CD14-positive monocyte (primary cell): ENCODE results near the gene PATJ. TPM values are rescaled to one million over a fixed set of nuclear protein-coding genes. Genes with fewer than 3 reads are reported as not detected.

ENCODE experiments used
- DNase-seq, 3 donors: peaks; one replicate each; pipeline ENCODE4 v3.0.0-alpha.2; 2011 to 2022
- H2AFZ ChIP-seq: 2 replicates; pipeline ENCODE4 v1.6.0; 2012; ENCODE audit warnings: mild to moderate bottlenecking, low read depth, low read length, inconsistent platforms; ENCODE audit not compliant: insufficient read depth, poor library complexity, severe bottlenecking
- H3K27ac ChIP-seq, 2 donors: 1 replicate in 1 of 2; 2 replicates in 1 of 2; pipeline ENCODE4 v1.5.1; 2012 to 2013; ENCODE audit warnings: low read length in 2 of 2, control low read depth in 1 of 2, inconsistent platforms in 1 of 2, low read depth in 1 of 2, mild to moderate bottlenecking in 1 of 2
- H3K27me3 ChIP-seq, 2 donors: one replicate each; pipeline versions ENCODE4 v1.6.0 to v1.6.1; 2011 to 2013; ENCODE audit warnings: low read length in 2 of 2; ENCODE audit not compliant: control insufficient read depth in 2 of 2, insufficient read depth in 2 of 2
- H3K36me3 ChIP-seq, 2 donors: replicated peaks in 1 of 2; 1 replicate in 1 of 2; 2 replicates in 1 of 2; pipeline versions ENCODE4 v1.5.1 to v1.6.1; 2012 to 2013; ENCODE audit warnings: low read length in 2 of 2, control low read depth in 1 of 2, inconsistent platforms in 1 of 2, mild to moderate bottlenecking in 1 of 2; ENCODE audit not compliant: insufficient read depth in 2 of 2, control insufficient read depth in 1 of 2
- H3K4me1 ChIP-seq, 2 donors: 1 replicate in 1 of 2; 2 replicates in 1 of 2; pipeline versions ENCODE4 v1.5.1 to v1.6.1; 2012 to 2013; ENCODE audit warnings: low read length in 2 of 2, control low read depth in 1 of 2, inconsistent platforms in 1 of 2, mild to moderate bottlenecking in 1 of 2, moderate library complexity in 1 of 2; ENCODE audit not compliant: insufficient read depth in 2 of 2, control insufficient read depth in 1 of 2
- H3K4me2 ChIP-seq: replicated peaks from 2 replicates; pipeline ENCODE3; 2012; ENCODE audit warnings: low read length, moderate library complexity, mild to moderate bottlenecking; ENCODE audit not compliant: poor library complexity, severe bottlenecking; ENCODE audit errors: extremely low read depth
- H3K4me3 ChIP-seq, 3 experiments: fragments of 200-600 bp in 1 of 3; sonication (generic) in 1 of 3; replicated peaks in 1 of 3; 1 replicate in 2 of 3; 2 replicates in 1 of 3; pipeline ENCODE4 v1.5.1; 2011 to 2013; ENCODE audit warnings: low read length in 3 of 3, mild to moderate bottlenecking in 3 of 3, control low read depth in 2 of 3, low read depth in 2 of 3, inconsistent platforms in 1 of 3, moderate library complexity in 1 of 3
- H3K79me2 ChIP-seq: 2 replicates; pipeline ENCODE4 v1.6.0; 2012; ENCODE audit warnings: mild to moderate bottlenecking, control low read depth, inconsistent platforms, low read length, moderate library complexity; ENCODE audit not compliant: insufficient read depth
- H3K9ac ChIP-seq: 2 replicates; pipeline ENCODE4 v1.6.0; 2017; ENCODE audit warnings: low read length, mild to moderate bottlenecking; ENCODE audit not compliant: insufficient read depth, poor library complexity, severe bottlenecking
- H3K9me3 ChIP-seq, 2 donors: replicated peaks in 1 of 2; 1 replicate in 1 of 2; 2 replicates in 1 of 2; pipeline versions ENCODE4 v1.5.1 to v1.6.1; 2012 to 2013; ENCODE audit warnings: low read length in 2 of 2, control low read depth in 1 of 2; ENCODE audit not compliant: control insufficient read depth in 1 of 2, insufficient read depth in 1 of 2
- H4K20me1 ChIP-seq: 2 replicates; pipeline ENCODE4 v1.6.0; 2012; ENCODE audit warnings: mild to moderate bottlenecking, low read length, control low read depth, moderate library complexity; ENCODE audit not compliant: insufficient read depth
- H3K27ac Mint-ChIP-seq, 7 donors: one replicate each; pipeline ENCODE4 v1.8.0; 2020; ENCODE audit warnings: mild to moderate bottlenecking in 7 of 7, mixed read lengths in 7 of 7, moderate library complexity in 6 of 7, inconsistent platforms in 2 of 7
- H3K27me3 Mint-ChIP-seq, 3 donors: one replicate each; pipeline ENCODE4 v1.8.0; 2021 to 2022; ENCODE audit warnings: low read depth in 3 of 3, mild to moderate bottlenecking in 3 of 3, mixed read lengths in 3 of 3, moderate library complexity in 3 of 3, inconsistent platforms in 1 of 3
- H3K36me3 Mint-ChIP-seq, 2 donors: one replicate each; pipeline ENCODE4 v1.8.0; 2020; ENCODE audit warnings: mixed read lengths in 2 of 2, inconsistent platforms in 1 of 2, mild to moderate bottlenecking in 1 of 2
- H3K4me1 Mint-ChIP-seq: one replicate; pipeline ENCODE4 v1.8.0; 2020; ENCODE audit warnings: mild to moderate bottlenecking, mixed read lengths
- H3K4me3 Mint-ChIP-seq, 2 donors: one replicate each; pipeline ENCODE4 v1.8.0; 2020; ENCODE audit warnings: mild to moderate bottlenecking in 2 of 2, mixed read lengths in 2 of 2, moderate library complexity in 1 of 2
- H3K9me3 Mint-ChIP-seq, 7 donors: one replicate each; pipeline ENCODE4 v1.8.0; 2020 to 2022; ENCODE audit warnings: mixed read lengths in 7 of 7, mild to moderate bottlenecking in 6 of 7, moderate library complexity in 6 of 7, inconsistent platforms in 2 of 7
- WGBS: methylation state at CpG from one replicate; pipeline ENCODE4 v1.1.5; 2013; ENCODE audit warnings: missing lambda C conversion rate; ENCODE audit not compliant: insufficient coverage; 5-methylcytosine and 5-hydroxymethylcytosine counted together
- intact Hi-C, 2 donors: fragments of 100-400 bp; cut with micrococcal nuclease; formaldehyde crosslinking; loops; one replicate each; pipeline versions ENCODE4 v1.15.0 to v1.15.1; 2023
- polyA plus RNA-seq, 3 donors: library from polyadenylated mRNA; depleted of rRNA in 1 of 3; unstranded in 2 of 3; stranded (reverse) in 1 of 3; fragments of 300-500 nt in 2 of 3; fragments of >200 nt in 1 of 3; fragmentation: Illumina TruSeq in 2 of 3; gene quantifications; 1 replicate in 2 of 3; 2 replicates in 1 of 3; pipeline ENCODE4 v1.2.3, GENCODE V29; 2012 to 2021
- TF ChIP-seq, protein P1 (sequence below): fragments of 200-600 bp; IDR thresholded peaks from one replicate; pipeline ENCODE4 v1.8.0; 2022; ENCODE audit warnings: antibody characterized with exemption, mild to moderate bottlenecking

The PATJ gene
- polyA plus RNA-seq, 3 donors = 0.01 to 0.23 TPM; not detected in 1

DNA sequence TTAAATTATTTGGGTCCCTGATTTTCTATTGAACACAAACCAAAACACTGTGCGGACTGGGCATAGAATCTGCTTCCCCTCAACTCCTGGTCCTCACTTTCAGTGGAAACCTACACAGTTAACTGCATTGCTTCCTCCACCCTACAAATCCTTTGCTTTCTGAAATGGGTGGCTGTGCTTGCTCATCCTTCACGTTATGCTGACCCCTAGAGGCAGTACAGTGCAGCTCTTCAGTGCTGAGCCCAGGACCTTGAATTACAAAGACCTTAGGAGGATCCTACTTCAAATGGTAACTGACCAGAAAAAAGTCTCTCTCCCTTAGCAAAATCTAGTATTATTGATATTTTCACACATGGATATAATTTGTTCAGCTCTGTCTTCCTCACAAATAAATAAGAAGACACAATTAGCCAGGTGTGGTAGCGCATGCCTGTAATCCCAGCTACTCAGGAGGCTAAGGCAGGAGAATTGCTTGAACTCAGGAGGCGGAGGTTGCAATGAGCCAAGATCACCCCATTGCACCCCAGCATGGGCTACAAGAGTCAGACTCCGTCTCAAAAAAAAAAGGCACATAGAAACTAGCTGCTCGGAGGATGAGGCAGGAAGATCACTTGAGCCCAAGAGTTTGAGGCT is 388.9 kb downstream of the PATJ start:
- no peaks in the 10 kb centered on the region for H3K4me1 ChIP-seq
- intact Hi-C loops = no loop called here
- Mint-ChIP-seq H3K4me3 (no peak overlapping the region), H3K9me3 (peaks cover 0 to 2% (median 0%) of the 10 kb centered on the region in 7 donors), H3K4me1 (no peaks in the 10 kb centered on the region), H3K36me3 (no peaks in the 10 kb centered on the region), H3K27me3 (peaks cover 0 to 5% (median 0%) of the 10 kb centered on the region in 3 donors), H3K27ac (no peak overlapping the region)
- 70% methylated on average over 4 of the region's 6 CpGs for WGBS
- H3K27ac ChIP-seq = no peak overlapping the region
- no peaks in the 10 kb centered on the region for H3K79me2 ChIP-seq
- H3K4me3 ChIP-seq = no peak overlapping the region
- DNase-seq = peak in 2 of 3 donors; percentile 12 to 14
- no peaks in the 10 kb centered on the region for H3K36me3 ChIP-seq
- H3K9me3 ChIP-seq = no peaks in the 10 kb centered on the region
- no peak overlapping the region for H3K9ac ChIP-seq
- TF ChIP-seq, protein P1, sequence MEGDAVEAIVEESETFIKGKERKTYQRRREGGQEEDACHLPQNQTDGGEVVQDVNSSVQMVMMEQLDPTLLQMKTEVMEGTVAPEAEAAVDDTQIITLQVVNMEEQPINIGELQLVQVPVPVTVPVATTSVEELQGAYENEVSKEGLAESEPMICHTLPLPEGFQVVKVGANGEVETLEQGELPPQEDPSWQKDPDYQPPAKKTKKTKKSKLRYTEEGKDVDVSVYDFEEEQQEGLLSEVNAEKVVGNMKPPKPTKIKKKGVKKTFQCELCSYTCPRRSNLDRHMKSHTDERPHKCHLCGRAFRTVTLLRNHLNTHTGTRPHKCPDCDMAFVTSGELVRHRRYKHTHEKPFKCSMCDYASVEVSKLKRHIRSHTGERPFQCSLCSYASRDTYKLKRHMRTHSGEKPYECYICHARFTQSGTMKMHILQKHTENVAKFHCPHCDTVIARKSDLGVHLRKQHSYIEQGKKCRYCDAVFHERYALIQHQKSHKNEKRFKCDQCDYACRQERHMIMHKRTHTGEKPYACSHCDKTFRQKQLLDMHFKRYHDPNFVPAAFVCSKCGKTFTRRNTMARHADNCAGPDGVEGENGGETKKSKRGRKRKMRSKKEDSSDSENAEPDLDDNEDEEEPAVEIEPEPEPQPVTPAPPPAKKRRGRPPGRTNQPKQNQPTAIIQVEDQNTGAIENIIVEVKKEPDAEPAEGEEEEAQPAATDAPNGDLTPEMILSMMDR = peak; percentile 75
- no peak overlapping the region for H2AFZ ChIP-seq
- H3K27me3 ChIP-seq = no peaks in the 10 kb centered on the region
- H4K20me1 ChIP-seq = no peaks in the 10 kb centered on the region
- H3K4me2 ChIP-seq = no peak overlapping the region

DNA sequence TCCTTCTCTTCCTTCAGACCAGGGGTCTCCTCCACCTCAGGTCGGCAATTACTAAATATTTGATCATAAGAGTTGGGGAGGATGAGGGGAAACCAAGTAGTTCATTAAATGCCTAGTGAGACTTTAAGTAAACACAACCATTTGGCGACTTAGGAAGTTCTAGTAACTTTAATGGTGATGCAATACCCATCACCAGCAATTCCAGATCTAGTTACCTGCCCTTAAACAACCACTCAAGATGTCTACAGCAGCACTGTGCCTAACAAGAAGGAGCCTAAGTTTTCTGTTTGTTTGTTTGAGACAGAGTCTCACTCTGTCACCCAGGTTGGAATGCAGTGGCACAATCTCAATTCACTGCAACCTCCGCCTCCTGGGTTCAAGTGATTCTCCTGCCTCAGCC is 395.7 kb downstream of the PATJ start:
- H3K4me3 ChIP-seq = no peak overlapping the region
- no CpG with 5 or more reads among the region's 3 CpGs for WGBS
- Mint-ChIP-seq H3K27ac (no peak overlapping the region), H3K36me3 (no peaks in the 10 kb centered on the region), H3K27me3 (peaks cover 0 to 1% (median 0%) of the 10 kb centered on the region in 3 donors), H3K4me3 (no peak overlapping the region), H3K9me3 (peaks cover 0 to 2% (median 0%) of the 10 kb centered on the region in 7 donors), H3K4me1 (no peaks in the 10 kb centered on the region)
- H3K9ac ChIP-seq = no peak overlapping the region
- H3K36me3 ChIP-seq = no peaks in the 10 kb centered on the region
- no peak overlapping the region for H3K27ac ChIP-seq
- H4K20me1 ChIP-seq = no peaks in the 10 kb centered on the region
- H3K4me2 ChIP-seq = no peak overlapping the region
- no peaks in the 10 kb centered on the region for H3K9me3 ChIP-seq
- intact Hi-C loops = no loop called here
- H3K79me2 ChIP-seq = no peaks in the 10 kb centered on the region
- H3K27me3 ChIP-seq = no peaks in the 10 kb centered on the region
- no peak overlapping the region for H2AFZ ChIP-seq
- H3K4me1 ChIP-seq = no peaks in the 10 kb centered on the region
- DNase-seq = no peak
- TF ChIP-seq, protein P1 = no peak
